NCI-H510A treated with DMSO at 0.1 percent for 48 hours (cell line): ENCODE results near the gene TBATA.

ENCODE experiments used
- DNase-seq: peaks from one replicate; lab custom pipeline; 2025; lab: John Stamatoyannopoulos, UW

The TBATA gene

GRCh38 chr10:70785190-70785589, at the start of gene TBATA:
TSS of gene TBATA (minus strand) at chr10:70785377. CDS start at chr10:70783379, 1,998 bp downstream.
- no peak for DNase-seq

GRCh38 chr10:70834441-70835151, 49.4 kb upstream of the TBATA start:
- no peak for DNase-seq

- no peak for DNase-seq
Observed at GRCh38 chr10:70834021-70834420, 48.8 kb upstream of the TBATA start.

- DNase-seq, result no peak
Observed at GRCh38 chr10:70833601-70834000, 48.4 kb upstream of the TBATA start.

- DNase-seq, result no peak
Observed at GRCh38 chr10:70832852-70833528, 47.8 kb upstream of the TBATA start.

GRCh38 chr10:70832221-70832620, 47.0 kb upstream of the TBATA start:
- DNase-seq, result no peak

- DNase-seq, result no peak
Observed at GRCh38 chr10:70830164-70830563, 45.0 kb upstream of the TBATA start.

- peak; percentile 37 for DNase-seq
Observed at GRCh38 chr10:70829543-70829942, 44.4 kb upstream of the TBATA start.

- DNase-seq, result peak; percentile 15
Observed at GRCh38 chr10:70828923-70829322, 43.7 kb upstream of the TBATA start.

GRCh38 chr10:70827086-70827757, 42.0 kb upstream of the TBATA start:
- peak; percentile 43 for DNase-seq

GRCh38 chr10:70822076-70822820, 37.1 kb upstream of the TBATA start:
- DNase-seq, result no peak

GRCh38 chr10:70820976-70821750, 36.0 kb upstream of the TBATA start:
- no peak for DNase-seq

GRCh38 chr10:70816220-70816894, 31.2 kb upstream of the TBATA start:
- DNase-seq, result peak; percentile 87

GRCh38 chr10:70815504-70816219, 30.5 kb upstream of the TBATA start, which contains the start of gene SGPL1:
TSS of gene SGPL1 (plus strand) at chr10:70815948. CDS start at chr10:70816854, 906 bp downstream.
- peak; percentile 79 for DNase-seq

GRCh38 chr10:70814126-70814525, 28.9 kb upstream of the TBATA start:
- no peak for DNase-seq

- no peak for DNase-seq
Observed at GRCh38 chr10:70812814-70813213, 27.6 kb upstream of the TBATA start.

- DNase-seq, result no peak
Observed at GRCh38 chr10:70811881-70812280, 26.7 kb upstream of the TBATA start.

- DNase-seq, result no peak
Observed at GRCh38 chr10:70810967-70811366, 25.8 kb upstream of the TBATA start.

GRCh38 chr10:70809726-70810125, 24.5 kb upstream of the TBATA start:
- DNase-seq, result no peak

GRCh38 chr10:70809011-70809611, 23.9 kb upstream of the TBATA start:
- DNase-seq, result peak; percentile 16
